ENCODE data around the gene KLF5.

DNA sequence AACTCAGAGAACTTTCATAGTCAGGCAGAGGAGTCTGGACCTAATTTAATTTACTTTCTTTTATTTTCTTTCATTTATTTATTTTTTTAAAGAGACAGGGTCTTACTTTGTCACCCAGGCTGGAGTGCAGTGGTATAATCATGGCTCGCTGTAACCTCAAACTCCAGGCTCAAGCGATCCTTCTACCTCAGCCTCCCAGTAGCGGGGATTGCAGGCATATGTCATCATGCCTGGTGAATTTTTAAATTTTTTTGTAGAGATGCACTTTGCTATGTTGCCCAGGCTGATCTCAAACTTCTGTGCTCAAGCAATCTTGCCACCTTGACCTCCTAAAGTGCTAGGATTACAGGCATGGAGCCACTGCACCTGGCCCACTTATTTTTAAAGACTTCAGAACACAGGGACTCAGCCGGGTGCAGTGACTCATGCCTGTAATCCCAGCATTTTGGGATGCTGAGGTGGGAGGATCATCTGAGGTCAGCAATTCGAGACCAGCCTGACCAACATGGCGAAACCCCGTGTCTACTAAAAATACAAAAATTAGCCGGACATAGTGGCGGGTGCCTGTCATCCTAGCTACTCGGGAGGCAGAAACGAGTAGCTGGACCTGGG lies 50.6 kb downstream of the KLF5 start:
- TF ChIP-seq FOXM1 (IDR thresholded peaks at IDR 0.05; ENCODE audit: low read depth) (no peak), POLR2AphosphoS5 (IDR thresholded peaks at IDR 0.05; ENCODE audit: low read depth, low read length) (no peak), JUND (IDR thresholded peaks at IDR 0.05) (no peak), RCOR1 (IDR thresholded peaks at IDR 0.05; ENCODE audit: low read length) (no peak), RAD21 (IDR thresholded peaks at IDR 0.05; ENCODE audit: low read length) (no peak), TAF1 (IDR thresholded peaks at IDR 0.05; ENCODE audit: borderline replicate concordance, low read depth, low read length) (no peak), EZH2phosphoT487 (IDR thresholded peaks at IDR 0.05; ENCODE audit: borderline replicate concordance, low read depth) (no peak), SIN3A (IDR thresholded peaks at IDR 0.05; ENCODE audit: borderline replicate concordance, low read depth, low read length) (no peak)
- TF ChIP-seq, protein P1, sequence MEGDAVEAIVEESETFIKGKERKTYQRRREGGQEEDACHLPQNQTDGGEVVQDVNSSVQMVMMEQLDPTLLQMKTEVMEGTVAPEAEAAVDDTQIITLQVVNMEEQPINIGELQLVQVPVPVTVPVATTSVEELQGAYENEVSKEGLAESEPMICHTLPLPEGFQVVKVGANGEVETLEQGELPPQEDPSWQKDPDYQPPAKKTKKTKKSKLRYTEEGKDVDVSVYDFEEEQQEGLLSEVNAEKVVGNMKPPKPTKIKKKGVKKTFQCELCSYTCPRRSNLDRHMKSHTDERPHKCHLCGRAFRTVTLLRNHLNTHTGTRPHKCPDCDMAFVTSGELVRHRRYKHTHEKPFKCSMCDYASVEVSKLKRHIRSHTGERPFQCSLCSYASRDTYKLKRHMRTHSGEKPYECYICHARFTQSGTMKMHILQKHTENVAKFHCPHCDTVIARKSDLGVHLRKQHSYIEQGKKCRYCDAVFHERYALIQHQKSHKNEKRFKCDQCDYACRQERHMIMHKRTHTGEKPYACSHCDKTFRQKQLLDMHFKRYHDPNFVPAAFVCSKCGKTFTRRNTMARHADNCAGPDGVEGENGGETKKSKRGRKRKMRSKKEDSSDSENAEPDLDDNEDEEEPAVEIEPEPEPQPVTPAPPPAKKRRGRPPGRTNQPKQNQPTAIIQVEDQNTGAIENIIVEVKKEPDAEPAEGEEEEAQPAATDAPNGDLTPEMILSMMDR (IDR thresholded peaks at IDR 0.05): no peak
- TF ChIP-seq, protein P2, sequence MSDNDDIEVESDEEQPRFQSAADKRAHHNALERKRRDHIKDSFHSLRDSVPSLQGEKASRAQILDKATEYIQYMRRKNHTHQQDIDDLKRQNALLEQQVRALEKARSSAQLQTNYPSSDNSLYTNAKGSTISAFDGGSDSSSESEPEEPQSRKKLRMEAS (IDR thresholded peaks at IDR 0.05; ENCODE audit: low read depth): no peak
- TF ChIP-seq, protein P3, sequence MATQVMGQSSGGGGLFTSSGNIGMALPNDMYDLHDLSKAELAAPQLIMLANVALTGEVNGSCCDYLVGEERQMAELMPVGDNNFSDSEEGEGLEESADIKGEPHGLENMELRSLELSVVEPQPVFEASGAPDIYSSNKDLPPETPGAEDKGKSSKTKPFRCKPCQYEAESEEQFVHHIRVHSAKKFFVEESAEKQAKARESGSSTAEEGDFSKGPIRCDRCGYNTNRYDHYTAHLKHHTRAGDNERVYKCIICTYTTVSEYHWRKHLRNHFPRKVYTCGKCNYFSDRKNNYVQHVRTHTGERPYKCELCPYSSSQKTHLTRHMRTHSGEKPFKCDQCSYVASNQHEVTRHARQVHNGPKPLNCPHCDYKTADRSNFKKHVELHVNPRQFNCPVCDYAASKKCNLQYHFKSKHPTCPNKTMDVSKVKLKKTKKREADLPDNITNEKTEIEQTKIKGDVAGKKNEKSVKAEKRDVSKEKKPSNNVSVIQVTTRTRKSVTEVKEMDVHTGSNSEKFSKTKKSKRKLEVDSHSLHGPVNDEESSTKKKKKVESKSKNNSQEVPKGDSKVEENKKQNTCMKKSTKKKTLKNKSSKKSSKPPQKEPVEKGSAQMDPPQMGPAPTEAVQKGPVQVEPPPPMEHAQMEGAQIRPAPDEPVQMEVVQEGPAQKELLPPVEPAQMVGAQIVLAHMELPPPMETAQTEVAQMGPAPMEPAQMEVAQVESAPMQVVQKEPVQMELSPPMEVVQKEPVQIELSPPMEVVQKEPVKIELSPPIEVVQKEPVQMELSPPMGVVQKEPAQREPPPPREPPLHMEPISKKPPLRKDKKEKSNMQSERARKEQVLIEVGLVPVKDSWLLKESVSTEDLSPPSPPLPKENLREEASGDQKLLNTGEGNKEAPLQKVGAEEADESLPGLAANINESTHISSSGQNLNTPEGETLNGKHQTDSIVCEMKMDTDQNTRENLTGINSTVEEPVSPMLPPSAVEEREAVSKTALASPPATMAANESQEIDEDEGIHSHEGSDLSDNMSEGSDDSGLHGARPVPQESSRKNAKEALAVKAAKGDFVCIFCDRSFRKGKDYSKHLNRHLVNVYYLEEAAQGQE (IDR thresholded peaks at IDR 0.05; ENCODE audit: low read depth, low read length): no peak
- TF ChIP-seq, protein P4, sequence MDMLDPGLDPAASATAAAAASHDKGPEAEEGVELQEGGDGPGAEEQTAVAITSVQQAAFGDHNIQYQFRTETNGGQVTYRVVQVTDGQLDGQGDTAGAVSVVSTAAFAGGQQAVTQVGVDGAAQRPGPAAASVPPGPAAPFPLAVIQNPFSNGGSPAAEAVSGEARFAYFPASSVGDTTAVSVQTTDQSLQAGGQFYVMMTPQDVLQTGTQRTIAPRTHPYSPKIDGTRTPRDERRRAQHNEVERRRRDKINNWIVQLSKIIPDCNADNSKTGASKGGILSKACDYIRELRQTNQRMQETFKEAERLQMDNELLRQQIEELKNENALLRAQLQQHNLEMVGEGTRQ (IDR thresholded peaks at IDR 0.05; ENCODE audit: borderline replicate concordance, low read depth, low read length): no peak
- TF ChIP-seq, protein P5, sequence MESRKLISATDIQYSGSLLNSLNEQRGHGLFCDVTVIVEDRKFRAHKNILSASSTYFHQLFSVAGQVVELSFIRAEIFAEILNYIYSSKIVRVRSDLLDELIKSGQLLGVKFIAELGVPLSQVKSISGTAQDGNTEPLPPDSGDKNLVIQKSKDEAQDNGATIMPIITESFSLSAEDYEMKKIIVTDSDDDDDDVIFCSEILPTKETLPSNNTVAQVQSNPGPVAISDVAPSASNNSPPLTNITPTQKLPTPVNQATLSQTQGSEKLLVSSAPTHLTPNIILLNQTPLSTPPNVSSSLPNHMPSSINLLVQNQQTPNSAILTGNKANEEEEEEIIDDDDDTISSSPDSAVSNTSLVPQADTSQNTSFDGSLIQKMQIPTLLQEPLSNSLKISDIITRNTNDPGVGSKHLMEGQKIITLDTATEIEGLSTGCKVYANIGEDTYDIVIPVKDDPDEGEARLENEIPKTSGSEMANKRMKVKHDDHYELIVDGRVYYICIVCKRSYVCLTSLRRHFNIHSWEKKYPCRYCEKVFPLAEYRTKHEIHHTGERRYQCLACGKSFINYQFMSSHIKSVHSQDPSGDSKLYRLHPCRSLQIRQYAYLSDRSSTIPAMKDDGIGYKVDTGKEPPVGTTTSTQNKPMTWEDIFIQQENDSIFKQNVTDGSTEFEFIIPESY (IDR thresholded peaks at IDR 0.05; ENCODE audit: borderline replicate concordance, low read depth): no peak
